Gastroesophageal sphincter (tissue), 4 donors: ENCODE measurements around the gene CDH5. TPM values are rescaled to one million over a fixed set of nuclear protein-coding genes. Genes with fewer than 3 reads are reported as not detected.

ENCODE experiments used
- ATAC-seq: fragments of 150-250 bp; one replicate; pipeline ENCODE4 v1.9.1; 2016; ENCODE audit warnings: mild to moderate bottlenecking, moderate library complexity
- H3K27ac ChIP-seq, 4 donors: fragments of 200-600 bp; sonication (generic) in 3 of 4; 1 replicate in 3 of 4; 2 replicates in 1 of 4; pipeline ENCODE4 v1.5.1; 2016 to 2019
- H3K27me3 ChIP-seq: fragments of 200-600 bp; sonication (generic); one replicate; pipeline ENCODE4 v1.5.1; 2019
- H3K36me3 ChIP-seq, 2 donors: fragments of 200-600 bp; sonication (generic); one replicate each; pipeline ENCODE4 v1.5.1; 2019; ENCODE audit warnings: control low read depth in 1 of 2
- H3K4me1 ChIP-seq, 3 donors: fragments of 200-600 bp; sonication (generic); 1 replicate in 2 of 3; 2 replicates in 1 of 3; pipeline ENCODE4 v1.5.1; 2016 to 2019; ENCODE audit warnings: control low read depth in 2 of 3
- H3K4me3 ChIP-seq, 2 donors: fragments of 200-600 bp; sonication (generic); one replicate each; pipeline ENCODE4 v1.5.1; 2019; ENCODE audit warnings: mild to moderate bottlenecking in 1 of 2, moderate library complexity in 1 of 2
- H3K9me3 ChIP-seq, 3 donors: fragments of 200-600 bp; sonication (generic); one replicate each; pipeline ENCODE4 v1.5.1; 2017 to 2019; ENCODE audit warnings: control low read depth in 2 of 3
- EP300 ChIP-seq: sonication (generic); formaldehyde crosslinking; IDR thresholded peaks from one replicate; pipeline ENCODE4 v1.6.1; 2017; ENCODE audit warnings: antibody characterized with exemption, mild to moderate bottlenecking
- POLR2A ChIP-seq, 2 donors: fragments of 450-650 bp; IDR thresholded peaks; one replicate each; pipeline ENCODE4 v1.6.1; 2017; ENCODE audit warnings: antibody characterized with exemption in 2 of 2, mild to moderate bottlenecking in 2 of 2, moderate library complexity in 1 of 2
- POLR2AphosphoS5 ChIP-seq: sonication (generic); formaldehyde crosslinking; IDR thresholded peaks from one replicate; pipeline ENCODE4 v1.6.1; 2017; ENCODE audit warnings: antibody characterized with exemption
- WGBS, 2 donors: methylation state at CpG; one replicate each; pipeline ENCODE4 v1.1.5; 2018; ENCODE audit warnings: low coverage in 1 of 2; 5-methylcytosine and 5-hydroxymethylcytosine counted together
- total RNA-seq, 4 donors: library from RNA; depleted of rRNA; stranded (reverse); fragments of >200 nt; gene quantifications; one replicate each; pipeline ENCODE4 v1.1.0, GENCODE V29; 2016
- TF ChIP-seq, protein P1 (sequence below), 4 experiments: fragments of 200-600 bp in 2 of 4; fragments of 450-650 bp in 2 of 4; sonication (generic) in 1 of 4; IDR thresholded peaks; one replicate each; pipeline ENCODE4 v1.5.1; 2017 to 2019; ENCODE audit warnings: antibody characterized with exemption in 4 of 4, mild to moderate bottlenecking in 2 of 4, moderate library complexity in 2 of 4

Gene CDH5
- total RNA-seq, 4 donors from 2014 or later, result 16.2 to 50.1 (median 38.5) TPM

DNA sequence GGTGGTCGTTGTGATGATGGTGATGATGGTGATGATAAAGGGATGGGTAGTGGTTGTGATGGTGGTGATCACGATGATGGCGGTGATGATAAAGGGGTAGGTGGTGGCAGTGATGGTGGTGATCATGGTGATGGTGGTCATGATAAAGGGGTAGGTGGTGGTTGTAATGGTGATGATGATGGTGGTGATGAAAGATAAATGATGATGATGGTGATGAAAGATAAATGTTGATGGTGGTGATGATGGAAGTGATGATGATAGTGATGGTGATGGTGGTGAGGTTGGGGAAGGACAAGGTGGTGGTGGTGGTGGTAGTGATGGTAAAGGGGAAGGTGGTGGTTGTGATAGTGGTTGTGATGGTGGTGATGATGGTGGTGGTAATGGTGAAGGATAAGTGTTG, 13.9 kb downstream of the CDH5 start:
- peaks cover 0 to 15% (median 0%) of the 10 kb centered on the region in 3 donors for H3K4me1 ChIP-seq
- ATAC-seq, result no peak
- WGBS, 2 donors, result 96 to 100% methylated on average over 1 to 3 of the region's 3 CpGs

DNA sequence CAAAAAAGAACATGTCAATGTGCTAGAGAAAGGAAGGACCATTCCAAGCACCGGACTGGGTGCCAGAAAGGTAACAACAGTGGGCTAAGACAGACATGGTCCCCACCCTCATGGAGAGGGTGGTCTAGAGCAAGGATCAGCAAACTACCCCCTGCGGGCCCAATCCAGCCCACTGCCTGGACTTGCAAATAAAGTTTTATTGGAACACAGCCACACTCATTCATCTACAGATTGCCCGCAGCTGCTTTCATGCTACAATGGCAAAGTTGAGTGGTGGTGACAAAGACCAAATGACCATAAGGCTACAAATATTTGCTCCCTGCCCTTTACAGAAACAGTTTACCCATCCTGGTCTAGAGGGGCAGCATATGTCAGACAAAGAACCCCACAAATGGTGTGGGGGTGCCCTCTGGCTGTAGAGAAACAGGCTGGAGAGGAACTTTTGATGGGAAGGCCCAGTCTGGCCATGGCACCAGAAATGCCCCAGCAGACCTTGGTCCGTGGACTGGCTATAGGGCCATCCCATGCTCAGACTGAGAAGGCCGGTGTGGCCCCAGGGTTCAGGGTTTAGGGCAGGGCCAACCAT, 15.2 kb downstream of the CDH5 start:
- peak overlapping the region in 3 of 4 donors; percentile 45 to 77 (median 71) for H3K27ac ChIP-seq
- ATAC-seq, result no peak
- H3K36me3 ChIP-seq, result peaks cover 0 to 4% of the 10 kb centered on the region in 2 donors
- no peak overlapping the region for H3K4me3 ChIP-seq
- no peaks in the 10 kb centered on the region for H3K27me3 ChIP-seq
- no peaks in the 10 kb centered on the region for H3K9me3 ChIP-seq
- H3K4me1 ChIP-seq, result peaks cover 0 to 15% (median 0%) of the 10 kb centered on the region in 3 donors
- TF ChIP-seq POLR2AphosphoS5 (no peak), EP300 (no peak)
- 93% methylated on average over 4 of the region's 5 CpGs; no CpG with 5 or more reads in 1 of the 2 donors for WGBS, 2 donors

More for the DNA sequence above, 13.9 kb downstream of the CDH5 start:
- Histone ChIP-seq H3K36me3 (peaks cover 0 to 4% of the 10 kb centered on the region in 2 donors), H3K27me3 (no peaks in the 10 kb centered on the region), H3K9me3 (no peaks in the 10 kb centered on the region), H3K4me3 (no peak overlapping the region), H3K27ac (no peak overlapping the region)
- no peak for TF ChIP-seq POLR2A (IDR thresholded peaks at IDR 0.05)

DNA sequence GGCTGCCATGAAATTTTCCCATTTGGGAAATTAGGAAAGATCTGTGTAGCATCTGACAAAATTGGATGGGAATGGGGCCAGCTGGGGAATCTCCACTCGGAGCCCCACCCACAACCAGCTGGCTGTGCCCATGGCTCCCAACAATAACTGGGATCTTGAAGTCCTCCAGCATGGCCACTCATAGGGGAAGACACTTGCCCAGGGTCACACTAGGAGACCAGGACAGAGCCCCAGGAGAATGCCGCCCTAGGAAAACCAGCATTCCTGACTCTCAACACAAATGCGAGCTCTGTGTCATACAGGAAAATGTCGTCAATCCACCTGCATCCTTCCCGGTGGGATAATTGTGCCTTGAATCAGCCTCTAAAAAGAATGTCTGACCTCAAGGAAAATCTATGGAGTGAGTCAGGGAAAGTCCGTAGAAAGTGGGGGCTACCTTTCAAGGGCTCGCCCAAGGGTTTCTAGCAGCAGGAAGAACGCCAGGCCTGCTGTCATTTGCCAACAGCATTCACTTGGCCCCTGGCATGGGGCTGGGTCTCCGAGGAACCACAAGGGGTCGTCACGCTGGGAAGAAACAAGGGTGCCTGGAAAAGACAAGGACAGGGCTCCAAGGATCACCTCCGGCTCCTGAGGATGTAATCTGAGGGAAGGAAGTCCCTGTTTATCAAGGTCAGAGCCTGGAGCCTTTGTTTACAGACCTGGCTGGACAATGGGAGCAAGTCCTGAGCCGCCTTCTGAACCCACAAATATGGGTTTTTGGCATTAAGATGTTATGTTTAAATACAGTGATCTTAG, 15.9 kb downstream of the CDH5 start:
- no peak for TF ChIP-seq EP300
- TF ChIP-seq POLR2AphosphoS5, result peak; percentile 42
- H3K36me3 ChIP-seq, result peaks cover 0 to 4% of the 10 kb centered on the region in 2 donors
- no peak overlapping the region for H3K4me3 ChIP-seq
- ATAC-seq, result peak; percentile 80
- WGBS, 2 donors, result 68 to 80% methylated on average over 4 to 13 of the region's 13 CpGs
- no peaks in the 10 kb centered on the region for H3K27me3 ChIP-seq
- peak overlapping the region in 3 of 4 donors; percentile 59 to 77 (median 71) for H3K27ac ChIP-seq
- H3K9me3 ChIP-seq, result no peaks in the 10 kb centered on the region
- peaks cover 0 to 15% (median 0%) of the 10 kb centered on the region in 3 donors for H3K4me1 ChIP-seq

DNA sequence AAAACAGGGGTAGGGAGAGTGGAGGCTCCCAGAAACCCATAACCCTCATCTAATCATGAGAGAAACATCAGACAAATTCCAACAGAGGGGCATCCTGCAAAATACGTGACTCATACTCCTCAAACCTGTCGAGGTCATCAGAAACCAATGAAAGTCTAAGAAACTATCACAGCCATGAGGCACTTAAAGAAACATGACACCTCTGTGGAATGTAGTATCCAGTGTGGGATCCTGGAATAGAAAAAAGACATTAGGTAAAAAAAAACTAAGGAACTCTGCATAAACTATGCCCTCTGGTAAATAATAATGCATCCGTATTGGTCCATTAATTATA, 16.4 kb downstream of the CDH5 start:
- ATAC-seq, result no peak
- TF ChIP-seq EP300, result no peak
- TF ChIP-seq, protein P1, sequence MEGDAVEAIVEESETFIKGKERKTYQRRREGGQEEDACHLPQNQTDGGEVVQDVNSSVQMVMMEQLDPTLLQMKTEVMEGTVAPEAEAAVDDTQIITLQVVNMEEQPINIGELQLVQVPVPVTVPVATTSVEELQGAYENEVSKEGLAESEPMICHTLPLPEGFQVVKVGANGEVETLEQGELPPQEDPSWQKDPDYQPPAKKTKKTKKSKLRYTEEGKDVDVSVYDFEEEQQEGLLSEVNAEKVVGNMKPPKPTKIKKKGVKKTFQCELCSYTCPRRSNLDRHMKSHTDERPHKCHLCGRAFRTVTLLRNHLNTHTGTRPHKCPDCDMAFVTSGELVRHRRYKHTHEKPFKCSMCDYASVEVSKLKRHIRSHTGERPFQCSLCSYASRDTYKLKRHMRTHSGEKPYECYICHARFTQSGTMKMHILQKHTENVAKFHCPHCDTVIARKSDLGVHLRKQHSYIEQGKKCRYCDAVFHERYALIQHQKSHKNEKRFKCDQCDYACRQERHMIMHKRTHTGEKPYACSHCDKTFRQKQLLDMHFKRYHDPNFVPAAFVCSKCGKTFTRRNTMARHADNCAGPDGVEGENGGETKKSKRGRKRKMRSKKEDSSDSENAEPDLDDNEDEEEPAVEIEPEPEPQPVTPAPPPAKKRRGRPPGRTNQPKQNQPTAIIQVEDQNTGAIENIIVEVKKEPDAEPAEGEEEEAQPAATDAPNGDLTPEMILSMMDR (IDR thresholded peaks at IDR 0.05), result no peak
- no peak for TF ChIP-seq POLR2A (IDR thresholded peaks at IDR 0.05)
- no peak for TF ChIP-seq POLR2AphosphoS5
- H3K36me3 ChIP-seq, result peaks cover 0 to 4% of the 10 kb centered on the region in 2 donors
- peak overlapping the region in 3 of 4 donors; percentile 54 to 67 (median 59) for H3K27ac ChIP-seq
- no peak overlapping the region for H3K4me3 ChIP-seq
- 24 to 29% methylated on average over 3 of the region's 3 CpGs for WGBS, 2 donors
- no peaks in the 10 kb centered on the region for H3K9me3 ChIP-seq
- H3K4me1 ChIP-seq, result peaks cover 0 to 15% (median 0%) of the 10 kb centered on the region in 3 donors
- H3K27me3 ChIP-seq, result no peaks in the 10 kb centered on the region

DNA sequence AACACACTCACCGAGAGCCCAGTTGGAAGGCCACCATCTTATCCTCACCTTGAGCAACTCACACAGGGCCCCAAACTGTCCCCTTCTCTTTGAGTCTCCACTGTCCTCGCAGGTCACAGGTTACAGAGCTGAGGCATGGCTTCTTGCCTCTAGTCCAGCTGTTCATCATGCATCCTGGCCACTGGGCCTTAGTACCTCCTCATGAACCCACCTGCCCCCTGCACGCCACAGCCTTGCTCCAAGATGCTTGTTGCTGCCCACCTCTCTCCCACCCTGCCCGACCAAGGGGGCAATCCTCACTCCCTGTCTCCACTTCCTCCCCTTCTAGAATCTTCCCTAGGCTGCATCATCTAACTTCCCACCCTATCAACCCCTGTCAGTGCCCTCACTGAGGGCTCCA, 17.1 kb downstream of the CDH5 start:
- TF ChIP-seq POLR2AphosphoS5 (no peak), POLR2A (IDR thresholded peaks at IDR 0.05) (no peak), EP300 (no peak)
- TF ChIP-seq, protein P1 (IDR thresholded peaks at IDR 0.05), result no peak
- WGBS, 2 donors, result 84 to 100% methylated on average over 2 to 4 of the region's 4 CpGs
- H3K36me3 ChIP-seq, result peaks cover 0 to 4% of the 10 kb centered on the region in 2 donors

DNA sequence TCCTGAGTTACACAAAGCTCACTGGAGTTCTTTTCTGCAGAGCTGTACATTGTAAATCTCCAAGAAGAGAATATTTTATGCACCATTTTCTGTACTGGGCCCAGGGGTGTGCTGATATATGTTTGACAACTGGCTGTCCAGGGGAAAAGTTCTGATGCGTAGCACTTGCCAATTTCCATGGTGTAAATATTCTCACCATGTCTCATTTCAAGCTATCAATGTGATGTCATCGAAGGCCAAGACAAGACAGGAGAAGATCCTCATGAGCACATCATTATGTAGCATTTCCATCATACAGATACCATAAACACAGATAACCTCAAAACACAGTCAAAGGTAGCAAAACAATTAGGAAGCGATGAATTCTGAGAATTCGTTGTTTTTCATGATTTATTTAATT, 18.9 kb downstream of the CDH5 start:
- no peak for ATAC-seq
- H3K27ac ChIP-seq, result no peak overlapping the region

More for the DNA sequence above, 17.1 kb downstream of the CDH5 start:
- Histone ChIP-seq H3K27me3 (no peaks in the 10 kb centered on the region), H3K4me3 (no peak overlapping the region), H3K27ac (peak overlapping the region in 3 of 4 donors; percentile 34 to 67 (median 59)), H3K4me1 (peaks cover 0 to 15% (median 0%) of the 10 kb centered on the region in 3 donors), H3K9me3 (no peaks in the 10 kb centered on the region)
- ATAC-seq, result no peak

More for the DNA sequence above, 18.9 kb downstream of the CDH5 start:
- no peaks in the 10 kb centered on the region for H3K9me3 ChIP-seq
- H3K4me1 ChIP-seq, result peaks cover 0 to 15% (median 0%) of the 10 kb centered on the region in 3 donors
- no peak for TF ChIP-seq POLR2A (IDR thresholded peaks at IDR 0.05)
- TF ChIP-seq, protein P1 (IDR thresholded peaks at IDR 0.05), result no peak
- TF ChIP-seq EP300, result no peak
- TF ChIP-seq POLR2AphosphoS5, result no peak
- H3K27me3 ChIP-seq, result no peaks in the 10 kb centered on the region
- H3K4me3 ChIP-seq, result no peak overlapping the region
- peaks cover 0 to 9% of the 10 kb centered on the region in 2 donors for H3K36me3 ChIP-seq
- 90 to 91% methylated on average over 4 of the region's 4 CpGs for WGBS, 2 donors
